Measurements from ENCODE around the gene MAML3.

MAML3 gene

DNA sequence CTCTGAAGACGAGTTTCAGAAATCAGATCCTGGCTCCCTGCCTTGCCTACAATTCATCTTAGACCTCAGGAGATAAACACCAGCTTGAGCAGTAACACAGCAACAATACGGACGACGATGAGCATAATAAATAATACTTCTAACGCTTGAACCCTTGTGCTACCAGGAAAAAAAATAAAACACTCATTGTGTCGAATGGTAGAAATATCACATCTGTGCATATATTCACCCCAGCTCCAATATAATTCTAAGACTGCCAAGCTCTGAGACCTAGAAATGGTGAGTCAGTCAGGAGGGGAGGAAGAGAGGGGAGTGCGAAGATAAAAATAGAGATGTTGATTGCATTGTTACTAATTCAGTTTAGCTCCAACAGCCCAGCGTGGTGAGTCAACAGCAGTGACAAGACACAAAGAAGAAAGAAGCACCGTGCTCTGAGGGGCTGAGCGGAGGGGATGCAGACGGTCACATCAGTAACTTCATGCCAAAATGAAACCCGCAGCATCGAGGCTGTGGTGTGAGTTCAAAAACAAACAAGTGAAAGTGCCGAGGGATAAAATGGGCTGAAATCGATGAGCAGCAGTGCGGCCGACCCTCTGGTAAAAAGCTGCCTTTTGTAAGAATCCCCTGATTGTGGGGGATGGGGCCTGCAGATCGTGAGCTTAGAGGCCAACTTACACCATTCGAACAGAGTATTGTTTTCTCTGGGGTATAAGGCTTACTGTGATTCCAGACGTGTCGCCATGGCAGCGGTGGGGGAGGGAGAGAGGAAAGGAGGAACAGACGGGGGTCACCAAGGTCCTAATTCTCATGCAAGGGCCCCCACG lies 338.0 kb downstream of the MAML3 start:
- Histone ChIP-seq H3K23ac (ENCODE audit: low read length in 2 of 2) (no peak overlapping the region), H3K4ac (ENCODE audit: low read depth in 1 of 2, low read length in 2 of 2) (peak overlapping the region in 1 of 2 experiments; percentile 84), H3K4me2 (ENCODE audit: low read length, poor library complexity, severe bottlenecking) (peak overlapping the region; percentile 84), H3K4me1 (ENCODE audit: control insufficient read depth, insufficient read depth, low read depth, low read length) (peaks cover 5% of the 10 kb centered on the region), H3K27me3 (ENCODE audit: control insufficient read depth in 1 of 2, insufficient read depth in 1 of 2, low read length in 2 of 2) (no peaks in the 10 kb centered on the region), H2BK15ac (ENCODE audit: low read depth, poor library complexity, severe bottlenecking) (no peak overlapping the region), H2AFZ (ENCODE audit: low read depth, low read length) (peak overlapping the region; percentile 73), H2AK5ac (ENCODE audit: low read length, severe bottlenecking) (no peak overlapping the region), H2BK12ac (ENCODE audit: low read length in 2 of 2) (peak overlapping the region in 1 of 2 experiments; percentile 75), H3K79me1 (replicated peaks; ENCODE audit: low read length, poor library complexity, severe bottlenecking) (peaks cover 8% of the 10 kb centered on the region), H2BK120ac (ENCODE audit: low read depth, low read length) (peak overlapping the region; percentile 65), H3K27ac (ENCODE audit: low read length, poor library complexity, severe bottlenecking) (no peak overlapping the region), H3K4me3 (ENCODE audit: insufficient read depth in 1 of 2, low read depth in 1 of 2, low read length in 2 of 2) (peak overlapping the region; percentile 45 to 79), H3K14ac (ENCODE audit: low read length in 2 of 2) (peak overlapping the region in 1 of 2 experiments; percentile 86), H4K8ac (ENCODE audit: low read length) (peak overlapping the region; percentile 73), H3K18ac (ENCODE audit: low read depth in 1 of 2, low read length in 2 of 2) (peak overlapping the region in 1 of 2 experiments; percentile 75), H4K91ac (ENCODE audit: low read length) (peak overlapping the region; percentile 1), H3K9me3 (ENCODE audit: control insufficient read depth, low read length) (peaks cover 3% of the 10 kb centered on the region), H2BK5ac (ENCODE audit: low read depth, low read length, poor library complexity, severe bottlenecking) (no peak overlapping the region), H3K36me3 (ENCODE audit: control insufficient read depth in 1 of 2, insufficient read depth in 2 of 2, low read depth in 1 of 2, low read length in 2 of 2) (no peaks in the 10 kb centered on the region), H3K9ac (ENCODE audit: low read length) (peak overlapping the region; percentile 92)
- DNase-seq = peak; percentile 93
- WGBS = 1% methylated on average over 21 of the region's 24 CpGs

DNA sequence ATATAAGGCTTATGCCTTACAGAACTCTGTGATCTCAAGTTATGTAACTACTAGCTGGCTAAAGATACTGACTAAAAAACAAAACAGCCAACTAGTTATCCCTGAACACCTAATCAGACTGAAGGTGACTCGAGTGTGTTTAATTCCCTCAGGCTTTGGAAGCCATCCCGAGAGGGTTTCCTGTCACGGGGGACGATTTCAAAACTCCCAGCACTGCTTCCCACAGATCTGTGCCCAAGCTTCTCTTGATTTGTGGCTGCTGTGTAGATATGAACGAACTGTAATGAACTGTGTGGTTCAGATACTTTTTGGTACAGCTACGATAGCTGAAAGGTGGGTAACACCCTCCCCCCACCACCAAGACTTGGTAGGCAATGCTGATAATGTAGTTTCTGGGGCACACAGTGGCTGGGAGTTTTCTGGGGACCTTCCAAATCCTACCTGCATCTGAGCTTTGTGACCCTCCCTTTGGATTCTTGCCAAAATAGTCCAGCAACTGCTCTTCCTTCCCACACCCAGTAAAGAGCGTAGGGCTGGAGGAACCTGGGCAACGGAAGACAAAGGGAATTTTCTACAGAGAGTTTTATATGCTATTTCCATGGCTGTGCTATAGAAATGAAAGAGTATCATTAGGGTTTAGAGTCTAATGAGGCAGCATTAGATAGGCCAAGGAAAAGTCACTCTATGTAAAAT lies 339.5 kb downstream of the MAML3 start:
- no peak overlapping the region for H3K4me2 ChIP-seq (ENCODE audit: low read length, poor library complexity, severe bottlenecking)
- H3K36me3 ChIP-seq (ENCODE audit: control insufficient read depth in 1 of 2, insufficient read depth in 2 of 2, low read depth in 1 of 2, low read length in 2 of 2) = no peaks in the 10 kb centered on the region
- no peak overlapping the region for H4K91ac ChIP-seq (ENCODE audit: low read length)
- H3K4me1 ChIP-seq (ENCODE audit: control insufficient read depth, insufficient read depth, low read depth, low read length) = peaks cover 5% of the 10 kb centered on the region
- H3K23ac ChIP-seq (ENCODE audit: low read length in 2 of 2) = no peak overlapping the region
- H3K18ac ChIP-seq (ENCODE audit: low read depth in 1 of 2, low read length in 2 of 2) = peak overlapping the region; percentile 32 to 63
- H2BK15ac ChIP-seq (ENCODE audit: low read depth, poor library complexity, severe bottlenecking) = no peak overlapping the region
- no peak overlapping the region for H3K14ac ChIP-seq (ENCODE audit: low read length in 2 of 2)
- peak overlapping the region; percentile 42 for H2BK120ac ChIP-seq (ENCODE audit: low read depth, low read length)
- no peak overlapping the region for H3K4me3 ChIP-seq (ENCODE audit: insufficient read depth in 1 of 2, low read depth in 1 of 2, low read length in 2 of 2)
- H2AFZ ChIP-seq (ENCODE audit: low read depth, low read length) = no peak overlapping the region
- no peak overlapping the region for H2AK5ac ChIP-seq (ENCODE audit: low read length, severe bottlenecking)
- H3K4ac ChIP-seq (ENCODE audit: low read depth in 1 of 2, low read length in 2 of 2) = peak overlapping the region; percentile 58 to 73
- H3K27me3 ChIP-seq (ENCODE audit: control insufficient read depth in 1 of 2, insufficient read depth in 1 of 2, low read length in 2 of 2) = no peaks in the 10 kb centered on the region
- H3K79me1 ChIP-seq (replicated peaks; ENCODE audit: low read length, poor library complexity, severe bottlenecking) = peaks cover 8% of the 10 kb centered on the region
- H2BK5ac ChIP-seq (ENCODE audit: low read depth, low read length, poor library complexity, severe bottlenecking) = no peak overlapping the region
- no peak overlapping the region for H3K27ac ChIP-seq (ENCODE audit: low read length, poor library complexity, severe bottlenecking)
- WGBS = 90% methylated on average over 6 of the region's 8 CpGs
- H2BK12ac ChIP-seq (ENCODE audit: low read length in 2 of 2) = peak overlapping the region; percentile 60 to 71
- peak overlapping the region; percentile 92 for H3K9ac ChIP-seq (ENCODE audit: low read length)
- peak overlapping the region; percentile 56 for H4K8ac ChIP-seq (ENCODE audit: low read length)
- peak; percentile 23 for DNase-seq
- H3K9me3 ChIP-seq (ENCODE audit: control insufficient read depth, low read length) = peaks cover 11% of the 10 kb centered on the region

DNA sequence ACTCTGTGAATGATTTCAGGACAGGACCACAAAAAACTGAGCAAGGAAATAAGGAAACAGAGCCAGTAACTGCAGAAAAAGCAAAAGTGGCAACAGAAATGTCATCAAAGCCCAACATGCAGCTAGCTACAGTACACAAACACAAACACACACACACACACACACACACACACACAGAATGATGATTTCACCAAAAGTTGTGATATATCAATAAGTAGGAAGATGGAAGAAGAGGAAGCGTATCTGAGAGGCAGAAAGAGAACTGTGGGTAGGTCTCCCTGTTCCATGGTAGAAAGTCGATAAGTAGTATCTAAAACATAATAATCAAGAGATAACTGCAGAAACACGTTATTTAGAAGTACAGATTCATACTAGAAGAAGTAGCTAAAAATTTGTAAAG lies 340.1 kb downstream of the MAML3 start:
- Histone ChIP-seq H3K4me1 (ENCODE audit: control insufficient read depth, insufficient read depth, low read depth, low read length) (peaks cover 5% of the 10 kb centered on the region), H3K23ac (ENCODE audit: low read length in 2 of 2) (no peak overlapping the region), H3K27ac (ENCODE audit: low read length, poor library complexity, severe bottlenecking) (no peak overlapping the region), H3K27me3 (ENCODE audit: control insufficient read depth in 1 of 2, insufficient read depth in 1 of 2, low read length in 2 of 2) (no peaks in the 10 kb centered on the region), H3K36me3 (ENCODE audit: control insufficient read depth in 1 of 2, insufficient read depth in 2 of 2, low read depth in 1 of 2, low read length in 2 of 2) (no peaks in the 10 kb centered on the region), H2BK5ac (ENCODE audit: low read depth, low read length, poor library complexity, severe bottlenecking) (no peak overlapping the region), H3K9ac (ENCODE audit: low read length) (no peak overlapping the region), H4K8ac (ENCODE audit: low read length) (no peak overlapping the region), H2AFZ (ENCODE audit: low read depth, low read length) (no peak overlapping the region), H3K79me1 (replicated peaks; ENCODE audit: low read length, poor library complexity, severe bottlenecking) (peaks cover 10% of the 10 kb centered on the region), H3K14ac (ENCODE audit: low read length in 2 of 2) (no peak overlapping the region), H3K4ac (ENCODE audit: low read depth in 1 of 2, low read length in 2 of 2) (no peak overlapping the region), H2BK12ac (ENCODE audit: low read length in 2 of 2) (no peak overlapping the region), H2BK15ac (ENCODE audit: low read depth, poor library complexity, severe bottlenecking) (no peak overlapping the region), H2AK5ac (ENCODE audit: low read length, severe bottlenecking) (no peak overlapping the region), H4K91ac (ENCODE audit: low read length) (no peak overlapping the region), H2BK120ac (ENCODE audit: low read depth, low read length) (no peak overlapping the region), H3K18ac (ENCODE audit: low read depth in 1 of 2, low read length in 2 of 2) (no peak overlapping the region), H3K4me2 (ENCODE audit: low read length, poor library complexity, severe bottlenecking) (no peak overlapping the region), H3K4me3 (ENCODE audit: insufficient read depth in 1 of 2, low read depth in 1 of 2, low read length in 2 of 2) (no peak overlapping the region), H3K9me3 (ENCODE audit: control insufficient read depth, low read length) (peaks cover 11% of the 10 kb centered on the region)
- WGBS = 100% methylated on average over 2 of the region's 3 CpGs
- no peak for DNase-seq

DNA sequence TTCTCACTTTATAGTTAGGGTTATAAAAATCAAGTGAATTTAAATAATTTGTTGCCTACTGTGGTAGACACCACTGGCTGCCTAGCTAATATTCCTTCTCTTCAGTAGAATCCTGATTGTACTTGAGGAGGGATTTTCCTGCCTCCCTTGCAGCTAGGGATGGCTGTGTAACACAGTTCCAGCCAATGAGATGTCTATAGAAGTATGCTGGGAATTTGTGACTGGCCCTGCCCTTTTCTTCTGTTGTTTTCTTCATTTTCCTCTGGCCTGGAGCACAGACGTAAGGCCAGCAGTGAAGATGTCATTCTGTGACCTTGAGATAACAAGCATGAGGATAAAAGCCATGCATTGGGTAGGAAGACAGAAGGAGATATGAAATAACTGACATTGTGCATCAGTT lies 343.3 kb downstream of the MAML3 start:
- Histone ChIP-seq H2BK120ac (ENCODE audit: low read depth, low read length) (no peak overlapping the region), H3K4ac (ENCODE audit: low read depth in 1 of 2, low read length in 2 of 2) (no peak overlapping the region), H3K9me3 (ENCODE audit: control insufficient read depth, low read length) (peaks cover 11% of the 10 kb centered on the region), H2BK5ac (ENCODE audit: low read depth, low read length, poor library complexity, severe bottlenecking) (no peak overlapping the region), H3K27ac (ENCODE audit: low read length, poor library complexity, severe bottlenecking) (no peak overlapping the region), H3K27me3 (ENCODE audit: control insufficient read depth in 1 of 2, insufficient read depth in 1 of 2, low read length in 2 of 2) (no peaks in the 10 kb centered on the region), H3K14ac (ENCODE audit: low read length in 2 of 2) (no peak overlapping the region), H3K23ac (ENCODE audit: low read length in 2 of 2) (no peak overlapping the region), H3K4me2 (ENCODE audit: low read length, poor library complexity, severe bottlenecking) (no peak overlapping the region), H2AK5ac (ENCODE audit: low read length, severe bottlenecking) (no peak overlapping the region), H2BK12ac (ENCODE audit: low read length in 2 of 2) (no peak overlapping the region), H3K79me1 (replicated peaks; ENCODE audit: low read length, poor library complexity, severe bottlenecking) (peaks cover 15% of the 10 kb centered on the region), H3K4me1 (ENCODE audit: control insufficient read depth, insufficient read depth, low read depth, low read length) (peaks cover 6% of the 10 kb centered on the region), H3K18ac (ENCODE audit: low read depth in 1 of 2, low read length in 2 of 2) (no peak overlapping the region), H3K4me3 (ENCODE audit: insufficient read depth in 1 of 2, low read depth in 1 of 2, low read length in 2 of 2) (no peak overlapping the region), H3K9ac (ENCODE audit: low read length) (no peak overlapping the region), H4K8ac (ENCODE audit: low read length) (no peak overlapping the region), H4K91ac (ENCODE audit: low read length) (no peak overlapping the region), H2AFZ (ENCODE audit: low read depth, low read length) (no peak overlapping the region), H2BK15ac (ENCODE audit: low read depth, poor library complexity, severe bottlenecking) (no peak overlapping the region), H3K36me3 (ENCODE audit: control insufficient read depth in 1 of 2, insufficient read depth in 2 of 2, low read depth in 1 of 2, low read length in 2 of 2) (no peaks in the 10 kb centered on the region)
- no peak for DNase-seq
- 100% methylated on average over 1 of the region's 1 CpG for WGBS

Data from mesenchymal stem cell (in vitro differentiated cells and primary cell).